ENCODE measurements around the gene CNEP1R1. TPM values are rescaled to one million over a fixed set of nuclear protein-coding genes. Genes with fewer than 3 reads are reported as not detected.
A peak's percentile ranks its signal among the peaks of the same experiment; 100 is the strongest.

Gene CNEP1R1
- total and polyA plus RNA-seq, 9 of the 15 experiments (the other 6 are each of a cell fraction or from before 2014, with no cell fraction given) = 7.6 to 20.1 (median 10.6) TPM

DNA sequence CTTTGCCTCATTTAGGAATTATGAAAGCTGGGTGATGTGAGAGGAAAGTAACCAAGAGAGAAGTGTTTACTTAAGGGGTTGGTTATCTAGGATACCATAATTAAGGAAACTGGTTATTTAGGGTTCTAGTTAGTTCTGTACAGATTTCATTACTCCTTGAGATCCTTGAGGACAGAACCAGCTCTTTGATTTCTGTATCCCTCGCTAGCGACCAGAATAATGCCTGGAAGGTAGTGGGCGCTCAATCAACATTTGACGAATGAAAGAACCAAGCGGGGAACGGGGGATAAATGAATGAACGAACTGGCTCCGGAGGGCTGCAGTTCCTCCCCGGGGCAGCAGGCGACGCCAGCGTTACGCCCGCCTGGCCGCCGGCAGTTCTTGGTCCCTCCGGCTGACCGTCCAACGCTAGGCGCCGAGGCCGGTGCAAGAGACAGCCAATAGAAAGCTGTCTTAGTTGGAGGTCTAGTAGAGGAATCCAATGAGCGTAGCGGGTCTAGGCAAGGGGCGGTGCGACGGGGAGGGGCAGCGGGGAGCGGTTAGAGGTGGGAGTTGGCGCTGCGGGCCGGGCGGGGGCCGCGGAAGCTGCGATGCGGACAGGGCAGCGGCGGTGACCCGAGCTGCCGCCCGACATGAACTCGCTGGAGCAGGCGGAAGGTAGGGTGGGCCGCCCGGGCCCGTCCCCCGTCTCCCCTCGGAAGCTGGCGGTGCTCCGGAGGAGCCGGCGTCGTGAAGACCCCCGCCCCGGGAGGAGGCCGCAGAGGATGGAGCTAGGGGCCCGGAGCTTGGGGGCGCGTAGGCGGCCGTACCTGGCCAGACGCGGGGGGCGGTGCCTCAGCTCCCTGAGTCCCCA is at the start of gene CNEP1R1 (continued):
- TF ChIP-seq, protein P1, sequence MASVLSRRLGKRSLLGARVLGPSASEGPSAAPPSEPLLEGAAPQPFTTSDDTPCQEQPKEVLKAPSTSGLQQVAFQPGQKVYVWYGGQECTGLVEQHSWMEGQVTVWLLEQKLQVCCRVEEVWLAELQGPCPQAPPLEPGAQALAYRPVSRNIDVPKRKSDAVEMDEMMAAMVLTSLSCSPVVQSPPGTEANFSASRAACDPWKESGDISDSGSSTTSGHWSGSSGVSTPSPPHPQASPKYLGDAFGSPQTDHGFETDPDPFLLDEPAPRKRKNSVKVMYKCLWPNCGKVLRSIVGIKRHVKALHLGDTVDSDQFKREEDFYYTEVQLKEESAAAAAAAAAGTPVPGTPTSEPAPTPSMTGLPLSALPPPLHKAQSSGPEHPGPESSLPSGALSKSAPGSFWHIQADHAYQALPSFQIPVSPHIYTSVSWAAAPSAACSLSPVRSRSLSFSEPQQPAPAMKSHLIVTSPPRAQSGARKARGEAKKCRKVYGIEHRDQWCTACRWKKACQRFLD (CRISPR knock-in tag; IDR thresholded peaks at IDR 0.05) = peak; percentile 72; the same call in 1 of the 2 replicates
- TF ChIP-seq, protein P2, sequence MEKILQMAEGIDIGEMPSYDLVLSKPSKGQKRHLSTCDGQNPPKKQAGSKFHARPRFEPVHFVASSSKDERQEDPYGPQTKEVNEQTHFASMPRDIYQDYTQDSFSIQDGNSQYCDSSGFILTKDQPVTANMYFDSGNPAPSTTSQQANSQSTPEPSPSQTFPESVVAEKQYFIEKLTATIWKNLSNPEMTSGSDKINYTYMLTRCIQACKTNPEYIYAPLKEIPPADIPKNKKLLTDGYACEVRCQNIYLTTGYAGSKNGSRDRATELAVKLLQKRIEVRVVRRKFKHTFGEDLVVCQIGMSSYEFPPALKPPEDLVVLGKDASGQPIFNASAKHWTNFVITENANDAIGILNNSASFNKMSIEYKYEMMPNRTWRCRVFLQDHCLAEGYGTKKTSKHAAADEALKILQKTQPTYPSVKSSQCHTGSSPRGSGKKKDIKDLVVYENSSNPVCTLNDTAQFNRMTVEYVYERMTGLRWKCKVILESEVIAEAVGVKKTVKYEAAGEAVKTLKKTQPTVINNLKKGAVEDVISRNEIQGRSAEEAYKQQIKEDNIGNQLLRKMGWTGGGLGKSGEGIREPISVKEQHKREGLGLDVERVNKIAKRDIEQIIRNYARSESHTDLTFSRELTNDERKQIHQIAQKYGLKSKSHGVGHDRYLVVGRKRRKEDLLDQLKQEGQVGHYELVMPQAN (IDR thresholded peaks at IDR 0.05; ENCODE audit: borderline replicate concordance) = 0 out of 2 replicates have a peak, but pooled peaks have one; percentile 38
- no peak for TF ChIP-seq NCOA6 (IDR thresholded peaks at IDR 0.05)
- TF ChIP-seq DMBX1 (CRISPR knock-in tag; IDR thresholded peaks at IDR 0.05; ENCODE audit: borderline replicate concordance) = no peak
- TF ChIP-seq CBX3 (IDR thresholded peaks at IDR 0.05; ENCODE audit: borderline replicate concordance in 1 of 2, low read length in 2 of 2) = peak in 1 of 2 experiments; percentile 74; a peak in 1 of 3 replicates
- peak; percentile 83 for TF ChIP-seq POU5F1 (IDR thresholded peaks at IDR 0.05; ENCODE audit: borderline replicate concordance, low read depth, low read length, partially characterized antibody)
- TF ChIP-seq ETV1 (tag; conservative IDR thresholded peaks at IDR 0.05; ENCODE audit: low read depth) = no peak; the same call in 1 of the 2 replicates
- no peak for TF ChIP-seq FUS (optimal IDR thresholded peaks at IDR 0.05; ENCODE audit: low read depth, low read length)
- no peak for TF ChIP-seq STAT5B (CRISPR knock-in tag; IDR thresholded peaks at IDR 0.05)
- no peak for TF ChIP-seq HNRNPL (IDR thresholded peaks at IDR 0.05; ENCODE audit: low read depth, low read length)
- TF ChIP-seq KDM2B (CRISPR knock-in tag; IDR thresholded peaks at IDR 0.05) = no peak
- no peak for TF ChIP-seq CHD1 (IDR thresholded peaks at IDR 0.05; ENCODE audit: low read length)
- no peak for TF ChIP-seq GATA2 (CRISPR knock-in tag; IDR thresholded peaks at IDR 0.05)
- no peak for TF ChIP-seq MEF2A (IDR thresholded peaks at IDR 0.05; ENCODE audit: control insufficient read depth, low read depth, low read length)
- no peak for TF ChIP-seq BRD9 (IDR thresholded peaks at IDR 0.05; ENCODE audit: low read depth, partially characterized antibody)
- TF ChIP-seq BRCA1 (IDR thresholded peaks at IDR 0.05) = no peak
- TF ChIP-seq BRCA1 (CRISPR knock-in tag; IDR thresholded peaks at IDR 0.05) = no peak
- no peak for TF ChIP-seq ZNF253 (CRISPR knock-in tag; conservative IDR thresholded peaks at IDR 0.05)
- TF ChIP-seq, protein P3, sequence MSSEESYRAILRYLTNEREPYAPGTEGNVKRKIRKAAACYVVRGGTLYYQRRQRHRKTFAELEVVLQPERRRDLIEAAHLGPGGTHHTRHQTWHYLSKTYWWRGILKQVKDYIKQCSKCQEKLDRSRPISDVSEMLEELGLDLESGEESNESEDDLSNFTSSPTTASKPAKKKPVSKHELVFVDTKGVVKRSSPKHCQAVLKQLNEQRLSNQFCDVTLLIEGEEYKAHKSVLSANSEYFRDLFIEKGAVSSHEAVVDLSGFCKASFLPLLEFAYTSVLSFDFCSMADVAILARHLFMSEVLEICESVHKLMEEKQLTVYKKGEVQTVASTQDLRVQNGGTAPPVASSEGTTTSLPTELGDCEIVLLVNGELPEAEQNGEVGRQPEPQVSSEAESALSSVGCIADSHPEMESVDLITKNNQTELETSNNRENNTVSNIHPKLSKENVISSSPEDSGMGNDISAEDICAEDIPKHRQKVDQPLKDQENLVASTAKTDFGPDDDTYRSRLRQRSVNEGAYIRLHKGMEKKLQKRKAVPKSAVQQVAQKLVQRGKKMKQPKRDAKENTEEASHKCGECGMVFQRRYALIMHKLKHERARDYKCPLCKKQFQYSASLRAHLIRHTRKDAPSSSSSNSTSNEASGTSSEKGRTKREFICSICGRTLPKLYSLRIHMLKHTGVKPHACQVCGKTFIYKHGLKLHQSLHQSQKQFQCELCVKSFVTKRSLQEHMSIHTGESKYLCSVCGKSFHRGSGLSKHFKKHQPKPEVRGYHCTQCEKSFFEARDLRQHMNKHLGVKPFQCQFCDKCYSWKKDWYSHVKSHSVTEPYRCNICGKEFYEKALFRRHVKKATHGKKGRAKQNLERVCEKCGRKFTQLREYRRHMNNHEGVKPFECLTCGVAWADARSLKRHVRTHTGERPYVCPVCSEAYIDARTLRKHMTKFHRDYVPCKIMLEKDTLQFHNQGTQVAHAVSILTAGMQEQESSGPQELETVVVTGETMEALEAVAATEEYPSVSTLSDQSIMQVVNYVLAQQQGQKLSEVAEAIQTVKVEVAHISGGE (CRISPR knock-in tag; IDR thresholded peaks at IDR 0.05) = no peak
- TF ChIP-seq ZNF324 (CRISPR knock-in tag; IDR thresholded peaks at IDR 0.05) = no peak
- TF ChIP-seq POLR3G (IDR thresholded peaks at IDR 0.05; ENCODE audit: extremely low read depth, insufficient read length, insufficient replicate concordance) = no peak
